WTC11 (cell line): ENCODE measurements around the gene SPIRE1. TPM values are rescaled to one million over a fixed set of nuclear protein-coding genes. Genes with fewer than 3 reads are reported as not detected.

ENCODE experiments used
- ATAC-seq: fragments of 200-7000 bp; cut with Tn5 transposase; 2 replicates; pipeline ENCODE4 v1.10.0; 2021; ENCODE audit warnings: mild to moderate bottlenecking, moderate library complexity
- CTCF ChIA-PET: fragments of 300-600 bp; sonication (Branson Sonifier 250); formaldehyde crosslinking; loops from one replicate; lab custom pipeline; 2021; ENCODE audit warnings: antibody characterized with exemption; lab: Charles Lee
- POLR2A ChIA-PET: fragments of 350-600 bp; sonication (Branson Sonifier 250); formaldehyde crosslinking; loops from one replicate; lab custom pipeline; 2021; ENCODE audit warnings: antibody characterized with exemption; lab: Charles Lee
- DNase-seq: peaks from one replicate; pipeline ENCODE4 v3.0.0; 2021; ENCODE audit warnings: low spot score
- H3K27ac Mint-ChIP-seq: 2 replicates; pipeline ENCODE4 v1.8.0; 2021; ENCODE audit warnings: mixed read lengths
- H3K27me3 Mint-ChIP-seq: 2 replicates; pipeline ENCODE4 v1.8.0; 2021; ENCODE audit warnings: low read depth, mild to moderate bottlenecking, moderate library complexity, mixed read lengths
- H3K36me3 Mint-ChIP-seq: 2 replicates; pipeline ENCODE4 v1.8.0; 2021; ENCODE audit warnings: mixed read lengths
- H3K4me1 Mint-ChIP-seq: 2 replicates; pipeline ENCODE4 v1.8.0; 2022; ENCODE audit warnings: mixed read lengths
- H3K4me3 Mint-ChIP-seq: 2 replicates; pipeline ENCODE4 v1.8.0; 2021; ENCODE audit warnings: mild to moderate bottlenecking, moderate library complexity, mixed read lengths
- H3K9me3 Mint-ChIP-seq: 2 replicates; pipeline ENCODE4 v1.8.0; 2021; ENCODE audit warnings: mixed read lengths
- AR ChIP-seq: fragments of 250-450 bp; sonication (Bioruptor Pico); IDR thresholded peaks from 2 replicates; pipeline ENCODE4 v1.9.0; 2021; ENCODE audit warnings: mild to moderate bottlenecking
- CREB1 ChIP-seq: sonication (generic); formaldehyde crosslinking; IDR thresholded peaks from 2 replicates; pipeline ENCODE4 v1.8.0; 2023; ENCODE audit warnings: mild to moderate bottlenecking, missing genetic modification reagents
- FOXP4 ChIP-seq: sonication (generic); formaldehyde crosslinking; IDR thresholded peaks from 2 replicates; pipeline ENCODE4 v1.8.0; 2022; ENCODE audit warnings: mild to moderate bottlenecking, missing genetic modification reagents
- JUN ChIP-seq: sonication (generic); formaldehyde crosslinking; IDR thresholded peaks from 2 replicates; pipeline ENCODE4 v1.8.0; 2023; ENCODE audit warnings: mild to moderate bottlenecking, missing genetic modification reagents
- KAT7 ChIP-seq: sonication (generic); formaldehyde crosslinking; IDR thresholded peaks from 2 replicates; pipeline ENCODE4 v1.8.1; 2023; ENCODE audit warnings: missing genetic modification reagents, mild to moderate bottlenecking, borderline replicate concordance
- OVOL2 ChIP-seq: fragments of 250-450 bp; sonication (Bioruptor Pico); IDR thresholded peaks from 2 replicates; pipeline ENCODE4 v1.9.0; 2021; ENCODE audit warnings: mild to moderate bottlenecking, borderline replicate concordance
- PREB ChIP-seq: sonication (generic); formaldehyde crosslinking; IDR thresholded peaks from 2 replicates; pipeline ENCODE4 v1.8.1; 2022; ENCODE audit warnings: mild to moderate bottlenecking, missing genetic modification reagents, moderate library complexity, borderline replicate concordance
- RELA ChIP-seq: sonication (generic); formaldehyde crosslinking; IDR thresholded peaks from 2 replicates; pipeline ENCODE4 v1.8.1; 2022; ENCODE audit warnings: missing genetic modification reagents, mild to moderate bottlenecking, borderline replicate concordance
- RORB ChIP-seq: fragments of 250-450 bp; sonication (Bioruptor Pico); IDR thresholded peaks from 2 replicates; pipeline ENCODE4 v1.9.0; 2021; ENCODE audit warnings: mild to moderate bottlenecking
- SMAD4 ChIP-seq: sonication (generic); formaldehyde crosslinking; IDR thresholded peaks from 2 replicates; pipeline ENCODE4 v1.8.0; 2022; ENCODE audit warnings: mild to moderate bottlenecking, missing genetic modification reagents
- USF1 ChIP-seq: sonication (generic); formaldehyde crosslinking; IDR thresholded peaks from 2 replicates; pipeline ENCODE4 v1.8.0; 2022; ENCODE audit warnings: mild to moderate bottlenecking, missing genetic modification reagents
- ZBTB21 ChIP-seq: sonication (generic); formaldehyde crosslinking; IDR thresholded peaks from 2 replicates; pipeline ENCODE4 v1.8.1; 2023; ENCODE audit warnings: mild to moderate bottlenecking, missing genetic modification reagents, borderline replicate concordance
- ZNF232 ChIP-seq: sonication (generic); formaldehyde crosslinking; IDR thresholded peaks from 2 replicates; pipeline ENCODE4 v1.8.0; 2022; ENCODE audit warnings: mild to moderate bottlenecking, missing genetic modification reagents
- ZNF263 ChIP-seq: sonication (generic); formaldehyde crosslinking; IDR thresholded peaks from 2 replicates; pipeline ENCODE4 v1.8.1; 2022; ENCODE audit warnings: low read depth, mild to moderate bottlenecking, moderate library complexity, missing genetic modification reagents
- ZNF281 ChIP-seq: sonication (generic); formaldehyde crosslinking; IDR thresholded peaks from 2 replicates; pipeline ENCODE4 v1.8.0; 2023; ENCODE audit warnings: mild to moderate bottlenecking, missing genetic modification reagents
- ZNF425 ChIP-seq: fragments of 250-450 bp; sonication (Bioruptor Pico); conservative IDR thresholded peaks from 2 replicates; pipeline ENCODE4 v1.9.0; 2021; ENCODE audit warnings: mild to moderate bottlenecking
- total RNA-seq: library from RNA; stranded (reverse); gene quantifications from 3 replicates; pipeline ENCODE4 v1.2.3, GENCODE V29; 2021

The SPIRE1 gene
- total RNA-seq, 1 experiment from 2014 or later = 19.3 TPM

GRCh38 chr18:12652861-12653401 is 5.0 kb downstream of the SPIRE1 start:
- POLR2A ChIA-PET = no interaction called here
- CTCF ChIA-PET = no interaction called here
- Mint-ChIP-seq H3K4me3 (no peak overlapping the region), H3K9me3 (no peaks in the 10 kb centered on the region), H3K4me1 (peaks cover 56% of the 10 kb centered on the region), H3K36me3 (no peaks in the 10 kb centered on the region), H3K27me3 (peaks cover 18% of the 10 kb centered on the region), H3K27ac (peak overlapping the region; percentile 29; the same call in 1 of the 2 replicates)
- TF ChIP-seq ZNF263 = no peak
- no peak for TF ChIP-seq ZBTB21
- TF ChIP-seq ZNF425 (CRISPR knock-in tag) = no peak
- TF ChIP-seq AR = no peak
- TF ChIP-seq KAT7 = no peak
- ATAC-seq = no peak
- DNase-seq = no peak

- Mint-ChIP-seq H3K27me3 (peaks cover 14% of the 10 kb centered on the region), H3K36me3 (no peaks in the 10 kb centered on the region), H3K27ac (peak overlapping the region; percentile 82), H3K4me1 (peaks cover 65% of the 10 kb centered on the region), H3K4me3 (no peak overlapping the region), H3K9me3 (no peaks in the 10 kb centered on the region)
- ChIA-PET POLR2A (no interaction called here), CTCF (interaction anchor here (0.5 kb wide), 1 partner anchor 112 kb away, joined by 3 read pairs; no protein-coding TSS in a partner anchor)
- no peak for DNase-seq
- ATAC-seq = peak; percentile 65
- no peak for TF ChIP-seq USF1 (CRISPR knock-in tag)
- no peak for TF ChIP-seq PREB (CRISPR knock-in tag)
- no peak for TF ChIP-seq RELA (CRISPR knock-in tag)
- TF ChIP-seq OVOL2 (CRISPR knock-in tag) = no peak
- TF ChIP-seq ZNF232 (CRISPR knock-in tag) = no peak
- no peak for TF ChIP-seq JUN
- TF ChIP-seq ZNF281 (CRISPR knock-in tag) = no peak
- no peak for TF ChIP-seq CREB1
- no peak for TF ChIP-seq RORB (CRISPR knock-in tag)
- TF ChIP-seq KAT7 = no peak
- no peak for TF ChIP-seq ZNF425 (CRISPR knock-in tag)
- TF ChIP-seq FOXP4 (CRISPR knock-in tag) = no peak
- no peak for TF ChIP-seq SMAD4
These were observed 6.3 kb downstream of the SPIRE1 start for GRCh38 chr18:12651651-12652050.
